Hematopoietic multipotent progenitor cell (in vitro differentiated cells): ENCODE data around the gene UQCC5. TPM values are rescaled to one million over a fixed set of nuclear protein-coding genes. Genes with fewer than 3 reads are reported as not detected.

Experiments used
- DNase-seq, 3 donors: peaks; one replicate each; pipeline ENCODE4 v3.0.0-alpha.2; 2011 to 2015; ENCODE audit warnings: low read depth in 2 of 3, low spot score in 2 of 3
- small RNA-seq: library from RNA; depleted of rRNA; stranded (forward); fragments of <200 nt; gene quantifications from one replicate; pipeline ENCODE3, GENCODE V24; 2012
- total RNA-seq: library from RNA; depleted of rRNA; stranded (reverse); fragments of >200 nt; gene quantifications from one replicate; pipeline ENCODE4 v1.2.3, GENCODE V29; 2012

Gene UQCC5
- total RNA-seq, 1 donor = 1.9 TPM

DNA sequence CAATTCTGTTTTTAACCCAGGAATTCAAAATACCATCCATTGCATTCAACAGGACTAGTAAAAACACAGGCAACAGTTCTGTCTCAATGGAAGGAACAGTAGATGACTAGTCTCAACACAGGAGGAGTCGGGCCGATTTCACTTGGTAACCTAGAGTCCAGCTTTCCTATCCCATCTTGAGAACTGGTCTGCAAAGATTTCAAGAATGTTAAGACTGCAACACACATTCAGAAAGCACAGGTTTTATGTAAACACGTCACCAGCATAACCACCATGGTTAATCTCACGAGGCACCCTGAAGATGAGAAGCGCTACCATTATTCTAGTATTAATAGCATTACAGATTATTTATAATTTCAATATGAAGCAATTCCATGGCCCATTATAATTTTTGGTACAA, 22.0 kb downstream of the UQCC5 start:
- DNase-seq = no peak

DNA sequence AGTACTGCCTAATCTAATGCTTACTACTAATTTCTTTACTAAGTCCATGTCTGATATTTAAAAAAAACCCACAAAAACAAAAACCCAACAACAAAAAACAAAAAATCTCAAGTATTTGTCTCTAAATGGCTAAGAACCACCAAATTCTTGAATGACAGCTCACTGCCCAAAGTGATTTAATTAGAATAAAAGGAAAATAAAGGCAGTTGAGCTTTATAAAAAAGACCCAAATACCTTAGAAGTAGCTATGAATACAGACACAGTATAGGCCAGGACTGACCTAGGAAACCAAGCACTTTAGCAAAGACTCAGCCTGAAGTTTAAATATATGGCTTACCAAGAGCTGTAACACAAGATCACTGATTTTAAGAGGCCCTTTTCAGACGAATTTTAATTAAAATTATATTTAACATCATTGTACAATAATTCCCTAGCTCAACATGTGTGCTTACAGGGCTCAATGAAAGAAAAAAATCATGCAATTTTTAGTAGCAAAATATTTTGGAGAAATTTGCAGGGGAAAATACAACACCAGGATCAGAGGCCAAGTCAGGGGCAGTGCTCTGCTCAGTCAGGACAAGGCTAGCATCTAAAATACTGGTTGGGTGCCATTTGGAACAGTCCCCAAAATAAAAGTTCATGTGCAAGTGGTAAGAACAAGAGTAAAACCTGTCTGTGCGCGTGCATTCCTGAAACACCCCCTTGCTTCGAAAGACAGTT, 24.8 kb downstream of the UQCC5 start:
- no peak for DNase-seq

DNA sequence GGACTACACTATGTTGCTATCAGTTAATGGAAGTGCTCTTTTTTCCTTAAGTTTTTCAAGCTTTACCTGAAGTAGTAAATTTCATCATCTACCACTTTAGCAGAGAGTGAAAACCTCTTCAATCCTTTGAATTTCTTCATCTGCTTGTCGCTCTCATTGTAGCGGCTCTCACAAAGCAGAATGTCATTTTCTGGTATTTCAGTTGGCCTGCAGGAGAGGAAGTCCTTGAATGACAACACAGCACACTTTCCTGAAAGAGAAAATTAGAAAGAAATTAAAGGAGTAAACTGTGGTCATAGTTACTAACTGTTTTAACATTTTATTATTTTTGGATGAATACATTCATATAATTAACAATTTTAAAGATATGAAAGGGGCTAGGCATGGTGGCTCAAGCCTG, 27.6 kb downstream of the UQCC5 start:
- DNase-seq = no peak

DNA sequence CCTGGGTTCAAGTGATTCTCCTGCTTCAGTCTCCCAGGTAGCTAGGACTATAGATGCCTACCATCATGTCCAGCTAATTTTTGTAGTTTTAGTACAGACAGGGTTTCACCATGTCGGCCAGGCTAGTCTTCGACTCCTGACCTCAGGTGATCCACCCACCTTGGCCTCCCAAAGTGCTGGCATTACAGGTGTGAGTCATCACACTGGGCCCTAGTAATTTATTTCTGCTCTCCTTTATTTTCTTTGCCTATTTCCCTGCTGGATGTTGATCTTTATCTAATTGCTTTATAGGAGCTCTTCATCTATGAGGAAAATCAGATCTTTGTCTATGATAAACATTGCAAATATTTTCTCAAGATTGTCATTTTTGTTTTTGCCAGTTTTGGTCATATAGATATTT, 31.7 kb downstream of the UQCC5 start:
- DNase-seq = no peak

DNA sequence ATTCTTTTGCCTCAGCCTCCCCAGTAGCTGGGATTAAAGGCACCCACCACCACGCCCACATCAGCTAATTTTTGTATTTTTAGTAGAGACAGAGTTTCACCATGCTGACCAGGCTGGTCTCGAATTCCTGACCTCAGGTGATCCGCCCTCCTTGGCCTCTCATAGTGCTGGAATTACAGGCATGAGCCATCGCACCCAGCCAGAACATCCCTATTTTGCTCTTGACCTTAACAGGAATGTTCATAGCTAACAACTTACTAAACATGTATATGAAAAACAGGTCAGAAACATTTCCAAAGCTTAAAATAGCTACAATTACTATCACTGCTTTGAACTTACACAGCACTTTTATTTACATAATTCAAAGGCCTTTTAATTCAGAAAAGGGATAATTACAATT, 33.7 kb downstream of the UQCC5 start:
- no peak for DNase-seq

DNA sequence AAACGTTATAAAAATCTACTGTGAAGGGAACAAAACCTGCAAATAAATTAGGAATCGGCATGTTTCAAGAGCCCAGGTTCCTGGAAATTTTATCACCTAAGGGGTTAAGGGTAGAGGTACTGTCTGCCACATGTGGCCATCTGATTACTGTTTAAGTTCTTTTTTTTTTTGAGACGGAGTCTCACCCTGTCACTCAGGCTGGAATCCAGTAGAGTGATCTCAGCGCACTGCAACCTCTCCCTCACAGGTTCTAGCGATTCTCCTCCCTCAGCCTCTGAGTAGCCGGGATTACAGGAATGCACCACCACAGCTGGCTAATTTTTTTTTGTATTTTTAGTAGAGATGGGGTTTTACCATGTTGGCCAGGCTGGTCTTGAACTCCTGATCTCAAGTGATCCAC, 35.8 kb downstream of the UQCC5 start:
- no peak for DNase-seq

DNA sequence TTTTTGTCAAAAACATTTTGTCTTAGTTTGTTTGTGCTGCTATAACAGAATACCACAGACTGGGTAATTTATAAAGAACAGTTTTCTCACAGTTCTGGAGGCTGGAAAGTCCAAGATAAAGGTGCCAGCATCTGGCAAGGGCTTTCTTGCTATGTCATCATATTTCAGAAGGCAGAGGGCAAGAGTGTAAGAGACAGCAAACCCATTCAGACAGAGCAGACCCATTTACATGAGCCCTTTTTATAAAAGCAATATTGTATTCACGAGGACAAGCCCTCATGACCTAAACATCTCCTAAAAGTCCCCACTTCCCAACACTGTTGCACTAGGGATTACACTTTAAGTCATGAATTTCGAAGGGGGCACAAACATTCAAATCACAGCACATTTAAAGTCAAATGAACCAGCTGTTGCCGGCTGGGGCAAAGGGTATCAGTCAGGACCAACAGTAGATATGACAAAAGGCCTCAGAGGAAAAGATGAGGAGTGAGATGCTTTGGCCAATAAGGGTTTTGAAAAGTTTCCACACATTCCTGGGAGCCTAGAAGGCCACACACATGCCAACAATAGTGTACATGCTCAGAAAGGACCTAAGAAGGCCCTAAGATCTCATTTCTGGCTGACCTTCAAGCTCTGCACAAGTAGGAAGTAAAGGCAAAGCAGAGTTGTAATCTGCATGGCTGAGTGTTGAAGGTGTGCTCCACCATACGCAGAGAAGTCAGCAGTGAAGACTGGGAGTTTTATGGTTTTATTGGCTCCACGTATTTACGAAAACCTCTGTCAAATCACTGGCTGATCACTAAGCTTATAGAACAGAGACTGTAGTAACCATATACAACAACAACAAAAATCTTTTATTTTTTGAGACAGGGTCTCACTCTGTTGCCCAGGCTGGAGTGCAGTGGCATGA, 37.9 kb downstream of the UQCC5 start:
- no peak for DNase-seq

Small RNA genes lying within 50 kb of the gene (small RNA-seq; reads per million reads assigned to genes)
- gene RNU6-856P = not detected
- gene RNU6ATAC16P = not detected

Other genes with a start within 250 kb of the UQCC5 start
- gene GLYCTK, start 248.8 kb upstream of the UQCC5 start, total RNA-seq = 36.6 TPM
- 47.1 TPM for gene DNAH1, start 220.3 kb upstream of the UQCC5 start, total RNA-seq
- 106 TPM for gene BAP1, start 126.6 kb upstream of the UQCC5 start, total RNA-seq
- gene PHF7, start 125.9 kb upstream of the UQCC5 start, total RNA-seq = 17.5 TPM
- 0.54 TPM for gene SEMA3G, start 91.5 kb upstream of the UQCC5 start, total RNA-seq
- 0.54 TPM for gene TNNC1, start 82.6 kb upstream of the UQCC5 start, total RNA-seq
- 70.6 TPM for gene NISCH, start 81.0 kb upstream of the UQCC5 start, total RNA-seq
- gene STAB1, start 41.3 kb upstream of the UQCC5 start, total RNA-seq = 19.1 TPM
- gene NT5DC2, start 2.7 kb upstream of the UQCC5 start, total RNA-seq = 40.4 TPM
- gene PBRM1, start 149.3 kb downstream of the UQCC5 start, total RNA-seq = 63.3 TPM
- gene GNL3, start 149.4 kb downstream of the UQCC5 start, total RNA-seq = 22.6 TPM
- gene GLT8D1, start 169.2 kb downstream of the UQCC5 start, total RNA-seq = 31.0 TPM
- 44.7 TPM for gene SPCS1, start 169.5 kb downstream of the UQCC5 start, total RNA-seq
- gene NEK4, start 234.3 kb downstream of the UQCC5 start, total RNA-seq = 12.1 TPM
- under 0.01 TPM for gene ITIH1, start 241.0 kb downstream of the UQCC5 start, total RNA-seq